Vagina (tissue), 2 donors: ENCODE results near the gene TLCD3B.

ENCODE experiments used
- CTCF ChIP-seq, 3 experiments: fragments of 450-650 bp in 2 of 3; fragments of 200-600 bp in 1 of 3; sonication (generic) in 1 of 3; IDR thresholded peaks; one replicate each; pipeline ENCODE4 v1.5.1; 2017 to 2019; ENCODE audit warnings: antibody characterized with exemption in 3 of 3, mild to moderate bottlenecking in 2 of 3, moderate library complexity in 2 of 3
- POLR2A ChIP-seq, 2 donors: fragments of 450-650 bp; IDR thresholded peaks; one replicate each; pipeline ENCODE4 v1.6.1; 2017; ENCODE audit warnings: antibody characterized with exemption in 2 of 2, mild to moderate bottlenecking in 2 of 2, moderate library complexity in 2 of 2
- POLR2AphosphoS5 ChIP-seq, 2 donors: sonication (generic); formaldehyde crosslinking; IDR thresholded peaks; one replicate each; pipeline ENCODE4 v1.9.0; 2017; ENCODE audit warnings: antibody characterized with exemption in 2 of 2, mild to moderate bottlenecking in 2 of 2, low read depth in 1 of 2; ENCODE audit not compliant: insufficient read depth in 1 of 2

DNA sequence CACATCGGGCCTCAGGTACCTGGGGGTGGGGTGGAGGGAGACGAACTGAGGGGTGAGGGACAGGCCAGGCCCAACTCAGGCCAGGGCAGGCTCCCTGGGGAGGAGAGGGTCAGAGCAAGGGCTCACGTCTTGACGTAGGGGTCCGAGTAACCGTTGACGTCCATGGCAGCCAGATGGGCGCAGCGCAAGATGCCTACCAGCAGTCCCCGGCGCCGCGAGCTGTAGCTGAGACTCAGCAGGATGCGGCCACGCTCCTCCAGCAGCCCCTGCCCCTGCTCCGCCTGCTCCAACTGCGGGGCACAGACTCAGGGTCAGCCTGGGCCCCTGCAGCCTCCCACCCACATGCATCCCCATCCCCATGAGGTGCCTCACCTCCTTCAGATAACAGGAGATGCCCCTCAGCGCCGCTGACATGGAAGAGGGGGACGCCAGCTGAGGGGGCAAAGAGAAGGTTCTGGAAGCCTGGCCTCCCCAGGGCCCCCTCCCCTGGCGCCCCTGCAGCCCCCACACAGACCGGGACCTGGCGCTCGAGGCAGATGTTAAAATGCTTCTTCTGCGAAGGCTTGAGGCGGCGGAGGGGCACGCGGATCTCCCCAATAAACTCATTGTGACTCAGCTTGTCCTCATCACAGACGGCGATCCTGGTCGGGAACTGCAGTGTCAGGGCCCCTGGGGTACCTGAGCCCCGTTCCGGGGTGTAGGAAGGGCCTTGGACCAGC lies 24.3 kb downstream of the TLCD3B start:
- no peak for TF ChIP-seq POLR2AphosphoS5 (IDR thresholded peaks at IDR 0.05; ENCODE audit: insufficient read depth in 1 of 2, low read depth in 1 of 2)
- no peak for TF ChIP-seq CTCF (IDR thresholded peaks at IDR 0.05)
- TF ChIP-seq POLR2A (IDR thresholded peaks at IDR 0.05), result no peak
